Activated CD4-positive, alpha-beta T cell treated with anti-CD3 and anti-CD28 coated beads, Interleukin-2, amount 10 ng/mL, durations not matched to agents 24 days and 14 days (primary cell): ENCODE measurements around the gene PAPOLB. TPM values are rescaled to one million over a fixed set of nuclear protein-coding genes. Genes with fewer than 3 reads are reported as not detected.

Experiments
- DNase-seq: peaks from one replicate; pipeline ENCODE4 v3.0.0; 2022
- H3K27ac Mint-ChIP-seq: one replicate; pipeline ENCODE4 v1.8.0; 2022; ENCODE audit warnings: mild to moderate bottlenecking, mixed read lengths
- H3K27me3 Mint-ChIP-seq: one replicate; pipeline ENCODE4 v1.8.0; 2022; ENCODE audit warnings: mixed read lengths
- H3K36me3 Mint-ChIP-seq: one replicate; pipeline ENCODE4 v1.8.0; 2022; ENCODE audit warnings: low read depth, mild to moderate bottlenecking, mixed read lengths
- H3K4me1 Mint-ChIP-seq: one replicate; pipeline ENCODE4 v1.8.0; 2021; ENCODE audit warnings: mixed read lengths
- H3K4me3 Mint-ChIP-seq: one replicate; pipeline ENCODE4 v1.8.0; 2022; ENCODE audit warnings: mild to moderate bottlenecking, moderate library complexity, mixed read lengths
- H3K9me3 Mint-ChIP-seq: one replicate; pipeline ENCODE4 v1.8.0; 2021; ENCODE audit warnings: mixed read lengths
- intact Hi-C: fragments of 100-400 bp; cut with micrococcal nuclease; formaldehyde crosslinking; loops from one replicate; pipeline ENCODE4 v1.15.1; 2023
- total RNA-seq: library from RNA; stranded (reverse); gene quantifications from 2 replicates; pipeline ENCODE4 v1.2.3, GENCODE V29; 2022

Gene PAPOLB
- total RNA-seq, 1 donor from 2014 or later, result not detected

- DNase-seq, result no peak
- Mint-ChIP-seq H3K9me3 (no peaks in the 10 kb centered on the region), H3K27ac (no peak overlapping the region), H3K4me1 (no peaks in the 10 kb centered on the region), H3K36me3 (no peaks in the 10 kb centered on the region), H3K4me3 (no peak overlapping the region), H3K27me3 (peaks cover 14% of the 10 kb centered on the region)
- intact Hi-C loops, result no loop called here
Measured at GRCh38 chr7:4842319-4843064, 19.3 kb downstream of the PAPOLB start.

- no peaks in the 10 kb centered on the region for H3K36me3 Mint-ChIP-seq
- no peak overlapping the region for H3K4me3 Mint-ChIP-seq
- peaks cover 9% of the 10 kb centered on the region for H3K27me3 Mint-ChIP-seq
- H3K4me1 Mint-ChIP-seq, result no peaks in the 10 kb centered on the region
- no peak for DNase-seq
- intact Hi-C loops, result no loop called here
- no peaks in the 10 kb centered on the region for H3K9me3 Mint-ChIP-seq
- H3K27ac Mint-ChIP-seq, result no peak overlapping the region
Measured at GRCh38 chr7:4841836-4842235, 20.0 kb downstream of the PAPOLB start.

GRCh38 chr7:4841007-4841784 lies 20.6 kb downstream of the PAPOLB start:
- intact Hi-C loops, result no loop called here
- no peak overlapping the region for H3K4me3 Mint-ChIP-seq
- no peak for DNase-seq
- peaks cover 9% of the 10 kb centered on the region for H3K27me3 Mint-ChIP-seq
- no peak overlapping the region for H3K27ac Mint-ChIP-seq
- H3K36me3 Mint-ChIP-seq, result no peaks in the 10 kb centered on the region
- H3K4me1 Mint-ChIP-seq, result no peaks in the 10 kb centered on the region
- no peaks in the 10 kb centered on the region for H3K9me3 Mint-ChIP-seq

GRCh38 chr7:4840079-4840501 lies 21.7 kb downstream of the PAPOLB start:
- Mint-ChIP-seq H3K27ac (no peak overlapping the region), H3K36me3 (no peaks in the 10 kb centered on the region), H3K4me1 (no peaks in the 10 kb centered on the region), H3K9me3 (no peaks in the 10 kb centered on the region), H3K27me3 (peaks cover 4% of the 10 kb centered on the region), H3K4me3 (no peak overlapping the region)
- no peak for DNase-seq
- intact Hi-C loops, result no loop called here

- H3K36me3 Mint-ChIP-seq, result no peaks in the 10 kb centered on the region
- intact Hi-C loops, result no loop called here
Measured at GRCh38 chr7:4838626-4839334, 23.1 kb downstream of the PAPOLB start.

GRCh38 chr7:4837803-4838625 lies 23.8 kb downstream of the PAPOLB start:
- no peaks in the 10 kb centered on the region for H3K4me1 Mint-ChIP-seq
- no peaks in the 10 kb centered on the region for H3K9me3 Mint-ChIP-seq
- no peaks in the 10 kb centered on the region for H3K36me3 Mint-ChIP-seq
- no peak for DNase-seq
- no peak overlapping the region for H3K4me3 Mint-ChIP-seq
- intact Hi-C loops, result no loop called here
- no peak overlapping the region for H3K27ac Mint-ChIP-seq
- no peaks in the 10 kb centered on the region for H3K27me3 Mint-ChIP-seq

More at GRCh38 chr7:4838626-4839334, 23.1 kb downstream of the PAPOLB start:
- DNase-seq, result no peak
- H3K4me1 Mint-ChIP-seq, result no peaks in the 10 kb centered on the region
- H3K27ac Mint-ChIP-seq, result no peak overlapping the region
- no peaks in the 10 kb centered on the region for H3K9me3 Mint-ChIP-seq
- no peaks in the 10 kb centered on the region for H3K27me3 Mint-ChIP-seq
- H3K4me3 Mint-ChIP-seq, result no peak overlapping the region

- no peak overlapping the region for H3K27ac Mint-ChIP-seq
Measured at GRCh38 chr7:4837041-4837802, 24.6 kb downstream of the PAPOLB start.

GRCh38 chr7:4836206-4836661 lies 25.6 kb downstream of the PAPOLB start:
- no peak overlapping the region for H3K4me3 Mint-ChIP-seq
- H3K36me3 Mint-ChIP-seq, result no peaks in the 10 kb centered on the region
- H3K27me3 Mint-ChIP-seq, result no peaks in the 10 kb centered on the region
- H3K4me1 Mint-ChIP-seq, result no peaks in the 10 kb centered on the region
- no peaks in the 10 kb centered on the region for H3K9me3 Mint-ChIP-seq
- intact Hi-C loops, result no loop called here
- H3K27ac Mint-ChIP-seq, result no peak overlapping the region
- no peak for DNase-seq

More at GRCh38 chr7:4837041-4837802, 24.6 kb downstream of the PAPOLB start:
- Mint-ChIP-seq H3K4me1 (no peaks in the 10 kb centered on the region), H3K9me3 (no peaks in the 10 kb centered on the region), H3K27me3 (no peaks in the 10 kb centered on the region), H3K36me3 (no peaks in the 10 kb centered on the region), H3K4me3 (no peak overlapping the region)
- intact Hi-C loops, result no loop called here
- no peak for DNase-seq

GRCh38 chr7:4835398-4836205 lies 26.2 kb downstream of the PAPOLB start:
- no peaks in the 10 kb centered on the region for H3K36me3 Mint-ChIP-seq
- H3K9me3 Mint-ChIP-seq, result no peaks in the 10 kb centered on the region
- no peaks in the 10 kb centered on the region for H3K27me3 Mint-ChIP-seq
- intact Hi-C loops, result no loop called here
- H3K4me3 Mint-ChIP-seq, result no peak overlapping the region
- H3K27ac Mint-ChIP-seq, result no peak overlapping the region
- H3K4me1 Mint-ChIP-seq, result no peaks in the 10 kb centered on the region
- DNase-seq, result no peak

GRCh38 chr7:4834601-4835397 lies 27.0 kb downstream of the PAPOLB start:
- Mint-ChIP-seq H3K9me3 (no peaks in the 10 kb centered on the region), H3K36me3 (no peaks in the 10 kb centered on the region), H3K27me3 (no peaks in the 10 kb centered on the region), H3K4me3 (no peak overlapping the region), H3K27ac (no peak overlapping the region), H3K4me1 (peaks cover 4% of the 10 kb centered on the region)
- intact Hi-C loops, result no loop called here
- DNase-seq, result no peak

GRCh38 chr7:4833691-4834600 lies 27.9 kb downstream of the PAPOLB start:
- peaks cover 4% of the 10 kb centered on the region for H3K4me1 Mint-ChIP-seq
- no peaks in the 10 kb centered on the region for H3K27me3 Mint-ChIP-seq
- no peak overlapping the region for H3K4me3 Mint-ChIP-seq
- H3K27ac Mint-ChIP-seq, result no peak overlapping the region
- H3K36me3 Mint-ChIP-seq, result no peaks in the 10 kb centered on the region
- intact Hi-C loops, result no loop called here
- H3K9me3 Mint-ChIP-seq, result no peaks in the 10 kb centered on the region
- DNase-seq, result no peak
